Activated T-helper 1 cell treated with anti-CD3 and anti-CD28 coated beads, Interleukin-2, amount 50 U/mL, for 16 hours (primary cell): ENCODE results near the gene SYT3.
"Not testable (repeated sequence)": the region's sequence is repeated elsewhere in the genome, so short reads cannot be mapped to it uniquely, and the experiment has no call there.

Experiments
- DNase-seq, 2 donors: peaks; one replicate each; pipeline ENCODE4 v3.0.0-alpha.2; 2020; ENCODE audit warnings: low read depth in 1 of 2, low spot score in 1 of 2

Gene SYT3

DNA sequence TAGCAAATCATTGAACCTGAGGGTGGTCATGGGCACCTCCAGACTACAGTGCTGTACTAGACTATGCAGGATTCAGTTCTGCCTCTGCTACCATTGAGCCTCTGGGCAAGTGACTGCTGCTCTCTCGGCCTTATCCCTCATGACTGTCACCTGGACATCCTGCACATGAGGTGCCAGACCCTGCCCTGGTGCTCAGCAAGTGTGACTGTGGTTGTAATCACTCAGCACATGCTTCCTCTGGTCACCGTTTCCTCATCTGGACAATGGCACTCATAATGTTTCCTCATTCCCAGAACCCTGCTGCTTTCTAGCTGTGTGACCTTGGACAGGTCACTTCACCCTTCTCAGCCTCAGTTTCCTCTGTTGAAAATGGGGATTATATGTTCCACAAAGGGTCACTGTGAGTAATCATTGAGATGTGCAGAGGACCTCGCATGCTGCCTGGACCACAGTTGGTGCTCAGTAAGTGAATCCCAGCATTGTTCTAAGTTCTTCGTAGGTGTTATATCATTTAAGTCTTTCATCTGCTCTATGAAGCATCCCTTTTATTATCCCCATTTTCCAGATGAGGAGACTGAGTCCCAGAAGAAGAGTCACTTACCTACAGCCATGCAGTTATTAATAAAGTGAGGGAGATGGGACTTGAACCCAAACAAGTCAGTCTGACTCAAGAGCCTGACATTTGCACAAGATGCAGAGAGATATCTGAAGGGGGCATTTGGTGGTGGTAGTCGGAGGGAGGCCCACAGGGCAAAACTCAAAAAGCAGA lies 3.2 kb downstream of the SYT3 start:
- DNase-seq, result no peak

DNA sequence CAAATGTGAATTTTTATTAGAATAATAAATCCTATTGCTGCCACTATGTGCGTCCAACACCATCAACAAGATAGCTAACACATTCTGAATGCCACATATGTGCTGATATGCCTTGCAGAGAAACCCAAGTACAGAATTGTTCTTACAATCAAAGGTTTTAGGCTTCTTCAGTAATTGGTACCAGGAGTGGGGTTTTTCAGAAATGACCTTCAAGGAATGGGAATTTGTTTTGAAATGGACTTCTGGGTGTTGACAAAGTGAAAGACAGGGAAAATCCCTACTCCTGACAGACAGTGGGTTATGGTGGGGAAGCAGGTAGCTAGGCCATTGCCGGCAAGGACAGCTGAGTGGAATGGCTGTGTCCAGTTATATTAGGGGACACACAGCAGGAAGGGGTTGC lies 5.7 kb downstream of the SYT3 start:
- no peak for DNase-seq

GRCh38 chr19:50633359-50633758 lies 6.3 kb downstream of the SYT3 start:
- no peak for DNase-seq

GRCh38 chr19:50632151-50632835 lies 7.4 kb downstream of the SYT3 start:
- no peak for DNase-seq

GRCh38 chr19:50629801-50630200 lies 9.9 kb downstream of the SYT3 start:
- DNase-seq, result no peak

GRCh38 chr19:50629194-50629593 lies 10.5 kb downstream of the SYT3 start:
- DNase-seq, result no peak

DNA sequence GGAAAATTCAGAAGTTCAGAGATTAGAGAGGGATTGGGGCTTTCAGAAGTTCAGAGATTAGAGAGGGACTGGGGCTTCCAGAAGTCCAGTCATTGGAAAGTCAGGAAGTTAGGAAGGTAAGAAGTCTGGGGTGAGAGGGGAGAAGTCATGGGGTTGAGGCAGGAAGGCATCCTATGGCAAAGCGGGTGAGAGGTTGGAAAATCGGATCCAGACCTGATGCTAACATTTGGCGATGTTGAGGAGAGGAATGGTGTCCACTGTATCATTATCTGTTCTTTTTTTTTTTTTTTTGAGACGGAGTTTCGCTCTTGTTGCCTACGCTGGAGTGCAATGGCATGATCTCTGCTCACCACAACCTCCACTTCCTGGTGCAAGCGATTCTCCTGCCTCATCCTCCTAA lies 11.1 kb downstream of the SYT3 start:
- no peak for DNase-seq

DNA sequence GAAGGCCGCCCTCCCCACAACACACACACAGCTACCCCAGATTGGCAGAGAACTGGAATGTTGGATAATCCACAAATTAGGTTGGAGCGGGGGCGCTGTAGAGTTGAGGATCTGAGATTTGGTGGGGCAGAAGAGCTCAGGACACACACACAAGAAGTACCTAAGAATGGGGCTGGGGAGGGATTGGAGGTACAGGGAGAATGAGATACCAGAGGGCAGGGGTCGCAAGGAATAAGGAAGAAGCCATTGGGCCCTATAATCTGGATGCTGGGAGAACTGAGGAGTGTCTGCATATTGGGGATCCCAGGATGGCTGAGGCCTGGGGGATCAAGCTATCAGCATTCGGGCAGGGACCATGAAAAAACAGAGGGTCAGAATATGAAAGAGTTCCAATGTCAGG lies 11.5 kb downstream of the SYT3 start:
- no peak for DNase-seq

- no peak for DNase-seq
Measured at GRCh38 chr19:50626795-50627194, 12.9 kb downstream of the SYT3 start.

DNA sequence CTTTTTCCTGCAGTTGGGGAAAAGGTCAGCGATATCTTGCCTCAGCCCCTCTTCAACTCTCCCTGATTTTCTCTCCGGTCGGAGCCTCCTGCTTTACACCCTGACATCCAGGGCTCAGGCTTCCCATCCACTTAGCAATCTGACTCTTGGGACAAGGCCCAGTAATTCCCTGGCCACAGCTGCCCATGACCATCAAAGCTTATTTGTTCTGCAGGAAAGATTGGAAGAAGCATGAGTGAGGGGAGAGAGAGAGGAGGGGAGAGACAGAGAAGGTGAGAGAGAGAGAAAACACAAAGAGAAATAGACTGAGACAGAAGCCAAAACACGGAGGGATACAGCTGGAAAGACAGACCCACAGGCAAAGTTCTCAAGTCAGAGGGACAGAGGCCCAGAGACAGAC lies 13.7 kb downstream of the SYT3 start:
- DNase-seq, result no peak

DNA sequence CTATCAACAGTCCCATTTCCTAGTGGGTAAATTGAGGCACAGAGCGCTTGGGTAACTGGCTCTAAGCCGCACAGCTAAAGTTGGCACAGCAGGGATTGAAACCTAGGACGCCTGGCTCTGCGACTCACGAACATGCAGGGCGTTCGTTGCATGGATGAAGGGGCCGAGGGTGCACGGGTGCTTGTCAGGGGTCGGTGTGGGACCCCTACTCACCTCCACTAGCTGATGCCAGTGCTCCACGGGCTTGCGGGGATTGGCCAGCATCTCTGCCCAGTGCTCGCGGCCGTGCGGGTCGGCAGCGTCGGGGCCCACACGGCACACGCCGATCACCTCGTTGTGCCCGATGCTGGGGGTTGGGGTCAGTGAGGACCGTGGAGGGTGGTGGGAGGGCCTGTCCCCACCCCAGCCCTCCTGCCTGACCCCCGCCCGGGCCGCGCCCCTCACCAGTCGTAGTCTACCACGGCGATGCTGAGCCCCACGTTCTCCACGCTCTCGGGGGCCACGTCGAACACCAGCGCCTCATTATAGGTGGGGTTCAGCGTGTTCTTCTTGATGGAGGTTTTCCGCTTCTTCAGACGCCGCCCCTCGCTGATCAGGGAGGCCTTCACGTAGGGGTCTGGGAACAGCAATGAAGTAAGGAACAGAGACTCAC lies 14.6 kb downstream of the SYT3 start:
- no peak for DNase-seq

DNA sequence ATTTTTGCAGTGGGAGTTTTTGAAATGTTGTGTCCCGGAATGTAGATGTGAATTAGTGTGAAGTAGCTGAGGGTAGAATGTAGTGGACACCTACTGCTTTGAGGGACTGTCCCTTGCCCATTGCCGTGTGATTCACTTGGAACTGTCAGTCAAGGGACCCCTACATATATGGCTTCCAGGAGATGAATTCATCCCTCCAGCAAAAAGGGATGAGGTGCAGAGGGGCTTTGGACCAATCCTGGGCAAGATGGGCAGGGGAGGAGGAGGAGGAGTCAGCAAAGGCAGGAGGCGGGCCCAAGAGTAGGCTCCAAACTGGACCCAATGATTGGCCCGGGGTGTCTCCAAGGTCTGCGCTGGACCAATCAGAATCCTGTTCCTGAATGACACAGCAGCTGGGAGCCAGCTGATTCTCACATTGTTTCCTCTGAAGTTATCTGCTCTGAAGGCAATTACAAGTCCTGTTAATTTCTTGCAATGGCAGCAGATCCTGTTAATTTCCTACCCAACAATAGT lies 19.2 kb downstream of the SYT3 start:
- not testable (repeated sequence) for DNase-seq

GRCh38 chr19:50619184-50619583 lies 20.5 kb downstream of the SYT3 start:
- DNase-seq, result not testable (repeated sequence)

DNA sequence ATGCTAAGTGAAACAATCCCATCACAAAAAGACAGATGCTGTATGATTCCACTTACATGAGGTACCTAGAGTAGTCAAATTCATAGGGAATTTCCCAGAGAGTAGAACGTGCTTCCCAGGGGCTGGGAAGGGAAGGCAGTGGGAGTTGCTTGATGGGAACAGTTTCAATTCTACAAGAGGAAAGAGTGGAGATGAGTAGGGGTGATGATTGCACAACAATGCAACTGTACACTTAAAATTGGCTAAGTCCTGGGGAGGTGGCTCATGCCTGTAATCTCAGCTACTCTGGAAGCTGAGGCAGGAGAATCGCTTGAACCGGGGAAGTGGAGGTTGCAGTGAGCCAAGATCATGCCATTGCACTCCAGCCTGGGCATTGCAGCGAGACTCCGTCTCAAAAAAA lies 21.3 kb downstream of the SYT3 start:
- not testable (repeated sequence) for DNase-seq

DNA sequence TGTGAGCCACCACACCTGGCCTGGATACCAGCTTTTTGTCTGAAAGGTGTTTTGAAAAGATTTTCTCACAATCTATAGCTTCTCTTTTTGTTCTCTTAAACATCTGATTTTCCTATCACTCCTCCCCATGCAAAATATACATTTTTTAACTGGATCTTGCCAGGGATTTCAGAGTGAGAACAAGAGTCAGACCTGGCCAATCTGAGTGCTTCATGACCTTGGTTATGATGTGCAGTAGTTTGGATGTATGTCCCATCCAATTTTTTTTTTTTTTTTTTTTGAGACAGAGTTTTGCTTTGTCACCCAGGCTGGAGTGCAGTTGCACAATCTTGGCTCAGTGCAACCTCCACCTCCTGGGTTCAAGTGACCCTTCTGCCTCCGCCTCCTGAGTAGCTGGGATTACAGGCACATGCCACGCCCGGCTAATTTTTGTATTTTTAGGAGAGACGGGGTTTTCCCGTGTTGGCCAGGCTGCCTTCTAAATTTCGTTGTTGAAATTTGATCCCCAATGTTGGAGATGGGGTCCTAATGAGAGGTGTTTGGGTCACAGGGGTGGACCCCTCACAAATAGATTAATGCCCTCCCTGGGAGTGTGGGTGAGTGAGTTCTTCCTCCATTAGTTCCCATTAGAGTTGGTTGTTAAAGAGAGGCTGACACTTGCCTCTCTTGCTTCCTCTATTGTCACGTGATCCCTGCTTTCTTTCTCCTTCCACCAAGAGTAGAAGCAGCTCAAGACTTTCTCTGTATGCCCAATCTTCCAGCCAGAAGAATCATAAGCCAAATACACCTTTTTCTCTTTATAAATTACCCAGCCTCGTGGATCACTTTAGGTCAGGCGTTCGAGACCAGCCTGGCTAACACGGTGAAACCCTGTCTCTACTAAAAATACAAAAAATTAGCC lies 26.9 kb downstream of the SYT3 start:
- DNase-seq, result not testable (repeated sequence)

- DNase-seq, result peak in 1 of 2 donors; percentile 33
Measured at GRCh38 chr19:50607874-50608785, 31.6 kb downstream of the SYT3 start.

GRCh38 chr19:50607388-50607787 lies 32.3 kb downstream of the SYT3 start:
- no peak for DNase-seq

DNA sequence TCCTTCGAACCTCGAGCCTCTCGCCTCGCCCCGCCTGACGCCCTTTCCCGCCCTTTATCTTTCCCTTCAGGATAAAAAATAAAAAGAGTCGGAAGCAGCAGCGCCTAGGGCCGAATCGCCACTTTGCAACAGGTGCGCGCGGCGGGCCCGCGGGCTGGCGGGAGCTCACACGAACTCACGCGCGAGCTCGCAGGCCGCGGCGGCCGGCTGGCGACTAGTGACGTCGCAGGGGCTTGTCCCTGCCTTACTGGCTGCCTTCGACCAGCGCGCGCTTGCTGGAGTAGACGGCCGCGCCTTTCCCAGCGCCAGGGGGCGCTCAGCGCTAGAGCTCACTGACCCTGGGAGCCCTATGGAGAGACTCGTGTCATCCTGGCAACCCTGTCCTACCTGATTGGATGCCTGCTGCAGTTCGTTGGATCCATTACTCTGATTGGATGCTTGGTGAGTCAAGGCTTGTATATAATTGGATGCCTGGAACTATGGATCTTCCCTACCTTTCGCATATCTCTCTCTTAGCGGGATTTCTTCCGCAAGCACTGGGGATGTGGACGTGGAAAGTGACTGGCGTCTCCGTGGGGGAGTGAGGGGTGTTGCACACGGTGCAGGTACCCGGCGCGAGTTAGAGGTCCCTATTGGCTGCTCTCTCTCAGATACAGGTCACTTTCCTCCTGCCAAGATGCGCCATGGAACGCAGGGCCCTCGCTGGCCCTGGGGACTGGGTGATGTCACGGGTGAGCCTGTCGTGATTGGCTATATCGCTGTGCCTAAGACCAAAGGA lies 33.4 kb downstream of the SYT3 start:
- DNase-seq, result not testable (repeated sequence)
